Measurements from ENCODE around the gene TOLLIP. TPM values are rescaled to one million over a fixed set of nuclear protein-coding genes. Genes with fewer than 3 reads are reported as not detected.

The TOLLIP gene
- total and polyA plus RNA-seq, 2 of the 8 experiments (the other 6 are each of a cell fraction or from before 2014, with no cell fraction given): 23.7 to 34.7 TPM

- DNase-seq (ENCODE audit: low read depth in 1 of 2, low spot score in 2 of 2): peak in 1 of 2 experiments; percentile 13
- Histone ChIP-seq H3K79me2 (ENCODE audit: control insufficient read depth in 1 of 2, insufficient read depth in 2 of 2, low read length in 2 of 2) (no peaks in the 10 kb centered on the region), H3K79me1 (ENCODE audit: low read depth, low read length) (no peaks in the 10 kb centered on the region), H3K18ac (ENCODE audit: extremely low read depth, low read length) (no peak overlapping the region), H2BK120ac (replicated peaks; ENCODE audit: low read depth, low read length) (no peak overlapping the region), H3K4ac (replicated peaks; ENCODE audit: insufficient read length, low read depth, low read length) (no peak overlapping the region), H2AK5ac (ENCODE audit: low read depth, low read length) (no peak overlapping the region), H3K23ac (ENCODE audit: insufficient read length) (no peak overlapping the region), H3K27ac (ENCODE audit: low read depth, low read length) (no peak overlapping the region), H4K5ac (ENCODE audit: insufficient read length, low read depth, low read length) (no peak overlapping the region), H2AFZ (ENCODE audit: low read length) (no peak overlapping the region), H3K14ac (ENCODE audit: insufficient read length) (no peak overlapping the region), H4K91ac (replicated peaks; ENCODE audit: insufficient read length, low read length) (no peak overlapping the region), H3K4me1 (replicated peaks in 1 of 4; ENCODE audit: control insufficient read depth in 3 of 4, insufficient read depth in 4 of 4, low read length in 3 of 4) (no peaks in the 10 kb centered on the region), H3K27me3 (replicated peaks in 1 of 4; ENCODE audit: control insufficient read depth in 3 of 4, extremely low read depth in 1 of 4, insufficient read depth in 3 of 4, low read length in 3 of 4) (peaks cover 0 to 3% (median 0%) of the 10 kb centered on the region in 4 experiments; a peak in 4 of 7 replicates), H3K56ac (replicated peaks; ENCODE audit: insufficient read length, low read depth, low read length) (no peak overlapping the region), H3K9ac (replicated peaks in 1 of 4; ENCODE audit: extremely low read depth in 1 of 4, low read depth in 3 of 4, low read length in 3 of 4) (no peak overlapping the region), H4K20me1 (replicated peaks in 1 of 2; ENCODE audit: control insufficient read depth in 1 of 2, insufficient read depth in 2 of 2, low read length in 2 of 2) (no peaks in the 10 kb centered on the region), H2BK12ac (ENCODE audit: low read depth, low read length) (no peak overlapping the region), H2BK15ac (ENCODE audit: low read length) (no peak overlapping the region), H2BK20ac (ENCODE audit: low read length) (no peak overlapping the region), H3K23me2 (ENCODE audit: low read depth, low read length) (no peaks in the 10 kb centered on the region), H2BK5ac (ENCODE audit: low read depth, low read length) (no peak overlapping the region), H3K9me3 (ENCODE audit: insufficient read depth in 2 of 2, low read depth in 1 of 2, low read length in 1 of 2) (peaks cover 0 to 4% of the 10 kb centered on the region in 2 experiments; a peak in 1 of 4 replicates), H3K4me3 (ENCODE audit: extremely low read depth in 1 of 4, insufficient read depth in 2 of 4, low read depth in 3 of 4, low read length in 4 of 4) (no peak overlapping the region), H3K4me2 (ENCODE audit: insufficient read depth in 1 of 2, low read depth in 2 of 2, low read length in 2 of 2) (no peak overlapping the region), H4K8ac (ENCODE audit: extremely low read depth, insufficient read depth, low read length) (no peak overlapping the region), H3K36me3 (ENCODE audit: control insufficient read depth in 2 of 4, insufficient read depth in 4 of 4, low read length in 3 of 4) (no peaks in the 10 kb centered on the region)
- POLR2A ChIA-PET (ENCODE audit: partially characterized antibody): interaction anchor here (1.8 kb wide), 1 partner anchor 33 kb away, joined by 6 read pairs; no protein-coding TSS in a partner anchor
- no peak for TF ChIP-seq RNF2 (IDR thresholded peaks at IDR 0.05; ENCODE audit: borderline replicate concordance, low read depth, low read length, missing control alignments, poor library complexity, severe bottlenecking)
- no peak for FAIRE-seq
- CTCF ChIA-PET (ENCODE audit: partially characterized antibody): interaction anchor here (0.6 kb wide), 1 partner anchor 335 kb away, joined by 3 read pairs; no protein-coding TSS in a partner anchor
- 89% methylated on average over 10 of the region's 10 CpGs; no CpG with 5 or more reads in 1 of the 2 experiments for WGBS, 2 experiments (ENCODE audit: extremely low coverage in 1 of 2, insufficient coverage in 1 of 2, insufficient read length in 1 of 2, insufficient replicate concordance in 2 of 2, low coverage in 1 of 2, low lambda C conversion rate in 2 of 2, missing lambda C conversion rate in 1 of 2)
Observed at GRCh38 chr11:1317432-1317831, 8.0 kb upstream of the TOLLIP start.
